Hypothalamus (tissue), 51 donors: ENCODE results near the gene TOLLIP.

Experiments
- DNase-seq, 51 donors: peaks; one replicate each; lab custom pipeline; 2025; lab: John Stamatoyannopoulos, UW

Gene TOLLIP

GRCh38 chr11:1235901-1236315 lies 73.5 kb downstream of the TOLLIP start:
- no peak for DNase-seq

DNA sequence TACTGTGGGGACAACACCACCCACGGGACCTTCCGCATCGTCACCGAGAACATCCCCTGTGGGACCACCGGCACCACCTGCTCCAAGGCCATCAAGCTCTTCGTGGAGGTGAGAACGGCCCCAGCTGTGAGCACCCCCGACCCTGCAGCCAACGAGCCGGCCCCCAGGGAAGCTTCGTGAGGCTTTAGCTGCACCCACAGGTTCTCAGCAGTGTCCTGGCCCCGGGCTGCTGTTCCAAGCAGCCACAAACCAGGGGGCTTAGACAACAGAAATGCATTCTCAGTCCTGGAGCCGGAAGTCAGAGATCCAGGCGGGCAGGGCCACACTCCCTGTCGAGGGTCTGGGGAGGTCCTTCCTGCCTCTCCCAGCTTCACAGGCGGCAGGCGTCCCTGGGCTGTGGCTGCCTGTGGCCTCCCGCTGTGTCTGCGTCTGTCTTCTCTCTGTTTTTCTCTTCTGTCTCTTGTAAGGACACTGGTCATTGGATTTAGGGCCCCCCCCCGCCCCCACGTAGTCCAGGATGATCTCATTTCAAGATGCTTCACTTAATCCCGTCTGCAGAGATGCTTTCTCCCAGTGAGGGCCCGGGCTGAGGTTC lies 74.0 kb downstream of the TOLLIP start:
- DNase-seq, result no peak

- DNase-seq, result no peak
Measured at GRCh38 chr11:1234771-1235305, 74.6 kb downstream of the TOLLIP start.

DNA sequence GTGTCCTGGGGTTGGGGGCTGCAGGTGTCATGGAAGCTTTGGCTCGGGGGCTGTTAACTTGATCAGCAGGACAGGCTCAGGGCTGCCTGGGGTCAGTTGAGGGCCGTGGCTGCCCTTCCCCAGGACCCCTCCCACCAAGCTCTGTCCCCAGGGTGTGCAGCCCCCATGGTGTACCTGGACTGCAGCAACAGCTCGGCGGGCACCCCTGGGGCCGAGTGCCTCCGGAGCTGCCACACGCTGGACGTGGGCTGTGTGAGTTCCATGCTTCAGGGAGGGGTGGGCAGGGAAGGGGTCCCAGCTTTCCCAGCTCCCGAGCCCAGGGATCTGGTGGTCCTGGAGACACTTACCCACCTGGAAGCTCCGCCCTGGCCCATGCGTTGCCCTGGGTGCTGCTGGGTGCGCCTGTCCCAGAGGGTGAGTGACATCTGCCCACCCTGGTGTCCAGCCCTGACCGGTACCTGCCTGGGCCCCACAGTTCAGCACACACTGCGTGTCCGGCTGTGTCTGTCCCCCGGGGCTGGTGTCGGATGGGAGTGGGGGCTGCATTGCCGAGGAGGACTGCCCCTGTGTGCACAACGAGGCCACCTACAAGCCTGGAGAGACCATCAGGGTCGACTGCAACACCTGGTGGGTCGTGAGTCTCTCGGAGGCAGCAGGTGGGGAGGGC lies 75.2 kb downstream of the TOLLIP start:
- no peak for DNase-seq

GRCh38 chr11:1233351-1234053 lies 75.9 kb downstream of the TOLLIP start:
- DNase-seq, result no peak

DNA sequence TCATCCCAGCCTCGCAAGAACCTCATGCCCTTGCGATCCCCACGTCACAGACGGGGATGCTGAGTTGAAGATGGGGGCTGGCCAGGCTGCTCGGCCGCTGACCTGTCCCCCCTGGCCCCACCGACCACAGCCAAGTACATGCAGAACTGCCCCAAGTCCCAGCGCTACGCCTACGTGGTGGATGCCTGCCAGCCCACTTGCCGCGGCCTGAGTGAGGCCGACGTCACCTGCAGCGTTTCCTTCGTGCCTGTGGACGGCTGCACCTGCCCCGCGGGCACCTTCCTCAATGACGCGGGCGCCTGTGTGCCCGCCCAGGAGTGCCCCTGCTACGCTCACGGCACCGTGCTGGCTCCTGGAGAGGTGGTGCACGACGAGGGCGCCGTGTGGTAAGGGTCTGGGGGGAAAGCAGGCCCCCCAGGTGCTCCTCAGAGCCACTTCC lies 76.5 kb downstream of the TOLLIP start:
- no peak for DNase-seq

GRCh38 chr11:1232021-1232882 lies 77.2 kb downstream of the TOLLIP start:
- no peak for DNase-seq

DNA sequence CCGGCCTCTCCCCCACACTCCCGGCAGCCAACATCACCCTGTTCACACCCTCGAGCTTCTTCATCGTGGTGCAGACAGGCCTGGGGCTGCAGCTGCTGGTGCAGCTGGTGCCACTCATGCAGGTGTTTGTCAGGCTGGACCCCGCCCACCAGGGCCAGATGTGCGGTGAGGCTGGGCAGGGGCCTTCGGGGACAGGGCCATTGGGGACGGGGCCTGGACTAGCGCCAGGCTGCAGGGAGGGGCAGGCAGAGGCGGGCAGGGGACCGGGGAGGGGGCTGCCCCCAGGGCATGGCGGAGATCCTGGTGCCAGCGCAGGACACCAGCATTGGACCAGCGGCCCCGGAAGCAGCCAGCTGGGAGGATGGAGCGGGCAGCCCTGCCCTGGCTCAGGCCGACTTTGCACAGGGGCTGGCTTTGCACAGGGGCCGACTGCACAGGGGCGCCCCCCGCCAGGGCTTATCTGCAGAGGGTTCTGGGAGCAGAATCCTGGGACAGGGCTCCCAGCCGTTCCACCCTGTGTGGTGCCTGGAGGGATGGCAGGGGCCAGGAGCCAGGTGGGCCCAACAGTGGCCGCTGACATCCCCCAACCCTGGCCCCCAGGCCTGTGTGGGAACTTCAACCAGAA lies 77.9 kb downstream of the TOLLIP start:
- no peak for DNase-seq

- no peak for DNase-seq
Measured at GRCh38 chr11:1230456-1231395, 78.7 kb downstream of the TOLLIP start.

DNA sequence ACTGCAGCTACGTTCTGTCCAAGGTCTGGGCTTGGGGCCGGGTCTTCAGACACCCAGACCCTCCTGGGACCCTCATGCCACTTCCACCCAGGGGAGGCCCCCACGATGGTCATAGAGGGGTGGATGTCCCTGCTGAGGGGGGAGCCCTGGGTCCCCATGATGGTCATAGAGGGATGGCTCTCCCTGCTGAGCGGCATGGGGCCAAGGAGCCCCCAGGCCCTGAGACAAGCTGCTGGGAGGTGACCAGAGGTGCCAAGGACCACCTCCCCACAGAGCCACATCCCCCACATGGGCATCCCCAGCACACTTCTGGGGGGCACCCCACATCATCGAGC lies 79.3 kb downstream of the TOLLIP start:
- DNase-seq, result no peak

GRCh38 chr11:1229471-1230120 lies 79.8 kb downstream of the TOLLIP start:
- DNase-seq, result no peak

DNA sequence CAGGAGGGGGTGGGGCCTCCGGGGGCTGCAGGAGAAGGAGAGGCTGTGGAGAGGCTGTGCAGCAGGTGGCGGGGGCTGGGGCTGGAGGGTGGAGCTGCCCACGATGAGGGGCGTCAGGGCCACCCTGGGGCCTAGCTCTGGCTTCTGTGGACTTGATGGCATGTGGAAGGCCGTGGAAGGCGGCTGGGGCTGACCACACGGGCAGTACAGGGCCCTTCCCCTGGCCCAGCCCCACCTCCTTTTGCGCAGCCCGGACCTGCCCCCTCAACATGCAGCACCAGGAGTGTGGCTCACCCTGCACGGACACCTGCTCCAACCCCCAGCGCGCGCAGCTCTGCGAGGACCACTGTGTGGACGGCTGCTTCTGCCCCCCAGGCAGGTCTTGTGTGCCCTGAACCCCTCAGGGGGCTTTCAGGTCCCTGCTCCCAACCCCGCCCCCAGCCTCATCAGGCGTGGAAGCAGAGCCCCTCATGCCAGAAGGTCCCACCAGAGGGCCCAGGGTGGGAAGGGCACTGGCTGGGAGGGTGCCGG lies 80.4 kb downstream of the TOLLIP start:
- no peak for DNase-seq

DNA sequence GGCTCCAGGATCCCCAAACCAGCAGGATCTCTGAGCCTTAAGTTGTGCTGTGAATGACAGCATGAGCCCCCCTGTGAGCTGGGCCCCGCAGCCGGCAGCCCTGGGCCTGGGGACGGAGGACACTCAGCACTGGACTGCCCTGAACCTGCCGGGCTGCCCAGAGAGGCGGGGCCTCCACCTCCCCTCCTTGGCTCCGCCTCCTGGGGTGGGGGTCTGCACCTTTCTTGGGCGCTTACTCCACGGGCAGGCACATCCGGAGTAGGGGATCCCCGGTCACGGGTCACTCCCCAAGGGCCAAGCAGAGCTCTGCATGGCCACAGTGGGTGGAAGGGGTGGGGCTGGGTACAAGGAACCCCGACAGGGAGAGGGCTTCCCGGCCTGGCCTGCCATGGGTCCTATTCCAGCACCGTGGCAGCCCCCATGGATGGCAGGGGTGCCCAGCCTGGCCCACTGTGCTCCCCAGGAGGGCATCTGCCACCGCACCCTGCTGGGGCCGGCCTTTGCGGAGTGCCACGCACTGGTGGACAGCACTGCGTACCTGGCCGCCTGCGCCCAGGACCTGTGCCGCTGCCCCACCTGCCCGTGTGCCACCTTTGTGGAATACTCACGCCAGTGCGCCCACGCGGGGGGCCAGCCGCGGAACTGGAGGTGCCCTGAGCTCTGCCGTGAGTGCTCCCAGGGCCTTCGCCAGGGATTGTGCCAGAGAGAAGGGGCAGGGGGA lies 81.2 kb downstream of the TOLLIP start:
- no peak for DNase-seq

GRCh38 chr11:1227551-1228100 lies 81.8 kb downstream of the TOLLIP start:
- DNase-seq, result no peak

DNA sequence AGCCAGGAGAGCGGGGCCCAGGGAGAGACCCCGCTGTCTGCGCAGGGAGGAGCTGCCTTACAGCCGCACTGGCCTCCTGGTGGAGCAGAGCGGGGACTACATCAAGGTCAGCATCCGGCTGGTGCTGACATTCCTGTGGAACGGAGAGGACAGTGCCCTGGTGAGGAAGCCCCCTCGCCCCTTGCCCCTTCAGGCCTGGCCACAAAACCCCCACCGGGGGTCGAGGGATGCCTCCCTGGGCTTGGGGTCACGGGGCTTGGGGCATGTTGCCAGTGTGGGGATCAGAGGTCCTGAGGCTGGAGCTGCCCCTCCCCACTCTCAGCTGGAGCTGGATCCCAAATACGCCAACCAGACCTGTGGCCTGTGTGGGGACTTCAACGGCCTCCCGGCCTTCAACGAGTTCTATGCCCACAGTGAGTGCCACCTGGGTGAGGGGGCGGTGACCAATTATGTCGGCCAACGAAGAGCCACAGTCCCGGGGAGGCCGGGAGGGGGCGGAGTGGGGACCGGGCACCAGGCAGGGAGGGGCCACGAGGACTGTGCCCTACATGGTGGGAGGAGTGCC lies 82.4 kb downstream of the TOLLIP start:
- DNase-seq, result no peak

- no peak for DNase-seq
Measured at GRCh38 chr11:1226226-1226985, 83.0 kb downstream of the TOLLIP start.
